Gastroesophageal sphincter (tissue), 4 donors: ENCODE results near the gene SLC25A40. TPM values are rescaled to one million over a fixed set of nuclear protein-coding genes. Genes with fewer than 3 reads are reported as not detected.

Experiments used
- ATAC-seq: fragments of 150-250 bp; one replicate; pipeline ENCODE4 v1.9.1; 2016; ENCODE audit warnings: mild to moderate bottlenecking, moderate library complexity
- H3K27ac ChIP-seq, 4 donors: fragments of 200-600 bp; sonication (generic) in 3 of 4; 1 replicate in 3 of 4; 2 replicates in 1 of 4; pipeline ENCODE4 v1.5.1; 2016 to 2019
- H3K27me3 ChIP-seq: fragments of 200-600 bp; sonication (generic); one replicate; pipeline ENCODE4 v1.5.1; 2019
- H3K36me3 ChIP-seq, 2 donors: fragments of 200-600 bp; sonication (generic); one replicate each; pipeline ENCODE4 v1.5.1; 2019; ENCODE audit warnings: control low read depth in 1 of 2
- H3K4me1 ChIP-seq, 3 donors: fragments of 200-600 bp; sonication (generic); 1 replicate in 2 of 3; 2 replicates in 1 of 3; pipeline ENCODE4 v1.5.1; 2016 to 2019; ENCODE audit warnings: control low read depth in 2 of 3
- H3K4me3 ChIP-seq, 2 donors: fragments of 200-600 bp; sonication (generic); one replicate each; pipeline ENCODE4 v1.5.1; 2019; ENCODE audit warnings: mild to moderate bottlenecking in 1 of 2, moderate library complexity in 1 of 2
- H3K9me3 ChIP-seq, 3 donors: fragments of 200-600 bp; sonication (generic); one replicate each; pipeline ENCODE4 v1.5.1; 2017 to 2019; ENCODE audit warnings: control low read depth in 2 of 3
- EP300 ChIP-seq: sonication (generic); formaldehyde crosslinking; IDR thresholded peaks from one replicate; pipeline ENCODE4 v1.6.1; 2017; ENCODE audit warnings: antibody characterized with exemption, mild to moderate bottlenecking
- POLR2A ChIP-seq, 2 donors: fragments of 450-650 bp; IDR thresholded peaks; one replicate each; pipeline ENCODE4 v1.6.1; 2017; ENCODE audit warnings: antibody characterized with exemption in 2 of 2, mild to moderate bottlenecking in 2 of 2, moderate library complexity in 1 of 2
- POLR2AphosphoS5 ChIP-seq: sonication (generic); formaldehyde crosslinking; IDR thresholded peaks from one replicate; pipeline ENCODE4 v1.6.1; 2017; ENCODE audit warnings: antibody characterized with exemption
- WGBS, 2 donors: methylation state at CpG; one replicate each; pipeline ENCODE4 v1.1.5; 2018; ENCODE audit warnings: low coverage in 1 of 2; 5-methylcytosine and 5-hydroxymethylcytosine counted together
- total RNA-seq, 4 donors: library from RNA; depleted of rRNA; stranded (reverse); fragments of >200 nt; gene quantifications; one replicate each; pipeline ENCODE4 v1.1.0, GENCODE V29; 2016
- TF ChIP-seq, protein P1 (sequence below), 4 experiments: fragments of 200-600 bp in 2 of 4; fragments of 450-650 bp in 2 of 4; sonication (generic) in 1 of 4; IDR thresholded peaks; one replicate each; pipeline ENCODE4 v1.5.1; 2017 to 2019; ENCODE audit warnings: antibody characterized with exemption in 4 of 4, mild to moderate bottlenecking in 2 of 4, moderate library complexity in 2 of 4

SLC25A40 gene
- total RNA-seq, 4 donors from 2014 or later, result 7.8 to 14.0 (median 9.5) TPM

DNA sequence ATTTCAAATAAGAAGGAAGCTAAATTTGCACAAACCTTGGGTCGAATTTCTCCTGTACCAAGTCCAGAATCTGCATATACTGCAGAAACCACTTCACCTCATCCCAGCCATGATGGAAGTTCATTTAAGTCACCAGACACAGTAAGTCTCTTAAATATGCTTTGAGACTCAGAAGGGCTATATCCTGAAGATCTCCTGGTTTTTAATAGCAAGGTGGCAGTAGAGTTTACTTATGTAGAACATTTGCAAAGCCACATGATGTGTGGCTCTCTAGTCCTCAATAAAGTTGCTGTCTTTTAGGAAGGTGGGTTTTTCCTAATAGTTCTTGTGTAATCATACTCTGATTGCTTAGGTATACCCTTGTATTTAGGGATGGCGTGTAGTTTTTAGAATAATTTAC is 8.9 kb upstream of the SLC25A40 start:
- Histone ChIP-seq H3K9me3 (no peaks in the 10 kb centered on the region), H3K4me1 (no peaks in the 10 kb centered on the region), H3K4me3 (no peak overlapping the region), H3K27ac (no peak overlapping the region), H3K27me3 (no peaks in the 10 kb centered on the region), H3K36me3 (peaks cover 0 to 12% of the 10 kb centered on the region in 2 donors)
- no peak for ATAC-seq
- TF ChIP-seq, protein P1, sequence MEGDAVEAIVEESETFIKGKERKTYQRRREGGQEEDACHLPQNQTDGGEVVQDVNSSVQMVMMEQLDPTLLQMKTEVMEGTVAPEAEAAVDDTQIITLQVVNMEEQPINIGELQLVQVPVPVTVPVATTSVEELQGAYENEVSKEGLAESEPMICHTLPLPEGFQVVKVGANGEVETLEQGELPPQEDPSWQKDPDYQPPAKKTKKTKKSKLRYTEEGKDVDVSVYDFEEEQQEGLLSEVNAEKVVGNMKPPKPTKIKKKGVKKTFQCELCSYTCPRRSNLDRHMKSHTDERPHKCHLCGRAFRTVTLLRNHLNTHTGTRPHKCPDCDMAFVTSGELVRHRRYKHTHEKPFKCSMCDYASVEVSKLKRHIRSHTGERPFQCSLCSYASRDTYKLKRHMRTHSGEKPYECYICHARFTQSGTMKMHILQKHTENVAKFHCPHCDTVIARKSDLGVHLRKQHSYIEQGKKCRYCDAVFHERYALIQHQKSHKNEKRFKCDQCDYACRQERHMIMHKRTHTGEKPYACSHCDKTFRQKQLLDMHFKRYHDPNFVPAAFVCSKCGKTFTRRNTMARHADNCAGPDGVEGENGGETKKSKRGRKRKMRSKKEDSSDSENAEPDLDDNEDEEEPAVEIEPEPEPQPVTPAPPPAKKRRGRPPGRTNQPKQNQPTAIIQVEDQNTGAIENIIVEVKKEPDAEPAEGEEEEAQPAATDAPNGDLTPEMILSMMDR (IDR thresholded peaks at IDR 0.05), result no peak
- TF ChIP-seq POLR2AphosphoS5 (no peak), POLR2A (IDR thresholded peaks at IDR 0.05) (no peak), EP300 (no peak)
- 78 to 95% methylated on average over 2 of the region's 2 CpGs for WGBS, 2 donors

DNA sequence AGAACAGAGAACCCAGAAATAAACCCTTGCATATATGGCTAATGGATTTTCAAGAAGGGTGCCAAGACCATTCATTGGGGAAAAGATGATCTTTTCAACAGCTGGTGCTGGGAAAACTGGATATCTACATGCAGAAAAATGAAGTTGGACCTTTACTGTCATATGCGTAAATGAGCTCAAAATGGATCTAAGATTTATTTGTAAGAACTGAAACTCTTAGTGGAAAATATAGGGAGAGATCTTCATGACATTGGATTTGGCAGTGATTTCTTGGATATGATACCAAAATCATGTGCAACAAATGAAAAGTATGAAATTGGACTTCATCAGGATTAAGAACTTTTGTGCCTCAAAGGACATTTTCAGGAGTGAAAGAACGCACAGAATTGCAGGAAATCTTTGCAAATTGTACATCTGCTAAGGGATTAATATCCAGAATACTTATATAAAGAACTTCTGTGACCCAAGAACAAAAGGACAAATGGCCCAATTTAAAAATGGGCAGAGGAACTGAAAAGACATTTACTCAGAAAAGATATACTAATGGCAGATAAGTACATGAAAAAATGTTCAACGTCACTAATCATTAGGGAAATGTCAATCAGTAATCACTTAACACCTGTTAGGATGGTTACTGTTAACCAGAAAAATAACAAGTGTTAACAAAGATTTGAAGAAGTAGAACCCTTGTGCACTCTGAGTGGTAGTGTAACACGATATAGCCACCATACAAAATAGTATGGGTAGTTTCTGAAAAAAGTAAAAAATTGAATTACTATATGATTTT is 6.2 kb upstream of the SLC25A40 start:
- TF ChIP-seq EP300, result no peak
- no peak overlapping the region for H3K4me3 ChIP-seq
- H3K27me3 ChIP-seq, result no peaks in the 10 kb centered on the region
- 88 to 92% methylated on average over 4 of the region's 4 CpGs for WGBS, 2 donors
- peaks cover 0 to under 1% of the 10 kb centered on the region in 2 donors for H3K36me3 ChIP-seq
- no peak overlapping the region for H3K27ac ChIP-seq
- H3K4me1 ChIP-seq, result peaks cover 0 to 13% (median 0%) of the 10 kb centered on the region in 3 donors
- no peak for ATAC-seq
- no peaks in the 10 kb centered on the region for H3K9me3 ChIP-seq

- no peak for TF ChIP-seq EP300
- no peak for TF ChIP-seq POLR2A (IDR thresholded peaks at IDR 0.05)
- TF ChIP-seq, protein P1 (IDR thresholded peaks at IDR 0.05), result no peak
- TF ChIP-seq POLR2AphosphoS5, result no peak
- no peaks in the 10 kb centered on the region for H3K36me3 ChIP-seq
- H3K27ac ChIP-seq, result no peak overlapping the region
- WGBS, 2 donors, result 39 to 65% methylated on average over 3 of the region's 3 CpGs
- no peaks in the 10 kb centered on the region for H3K9me3 ChIP-seq
- peaks cover 0 to 32% (median 0%) of the 10 kb centered on the region in 3 donors for H3K4me1 ChIP-seq
- no peak overlapping the region for H3K4me3 ChIP-seq
- H3K27me3 ChIP-seq, result no peaks in the 10 kb centered on the region
- ATAC-seq, result no peak
These were observed 2.1 kb upstream of the SLC25A40 start for GRCh38 chr7:87878208-87878735.

DNA sequence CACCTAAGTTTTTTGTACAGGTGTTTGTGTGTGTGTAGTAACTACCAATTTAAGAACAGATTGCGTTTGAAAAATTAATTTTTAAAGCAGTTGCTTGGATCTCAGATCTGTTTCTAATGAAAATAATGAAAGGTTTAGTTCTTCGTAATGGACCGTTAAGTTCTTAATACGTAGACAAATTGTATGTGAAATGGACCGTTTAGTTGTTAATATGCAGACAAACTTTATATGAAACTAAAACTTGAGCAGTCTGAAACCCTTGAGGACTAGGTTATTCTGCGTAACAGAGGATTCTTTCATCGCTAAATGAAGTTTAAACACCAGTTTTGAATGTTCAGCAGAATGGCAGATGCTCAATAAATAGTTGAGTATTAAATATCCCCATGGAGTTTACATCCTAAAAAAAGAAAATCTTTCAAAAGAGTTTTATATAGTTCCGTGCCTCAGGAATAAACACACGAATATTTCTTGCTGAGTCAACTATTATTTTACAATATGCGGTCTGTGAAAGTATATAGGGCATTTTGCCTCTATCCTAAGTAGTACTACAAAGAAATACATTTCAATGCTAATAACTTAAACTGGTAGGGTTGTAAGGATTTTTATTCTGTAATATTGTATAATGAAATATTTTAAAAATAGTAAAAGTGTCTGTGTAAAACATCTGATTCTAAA is 1.3 kb upstream of the SLC25A40 start:
- Histone ChIP-seq H3K27ac (peak overlapping the region in 3 of 4 donors; percentile 84 to 95 (median 93)), H3K27me3 (no peaks in the 10 kb centered on the region), H3K9me3 (no peaks in the 10 kb centered on the region), H3K4me1 (peaks cover 0 to 32% (median 0%) of the 10 kb centered on the region in 3 donors), H3K36me3 (no peaks in the 10 kb centered on the region), H3K4me3 (peak overlapping the region; percentile 73 to 80)
- ATAC-seq, result no peak
- TF ChIP-seq POLR2AphosphoS5 (no peak), EP300 (no peak), POLR2A (IDR thresholded peaks at IDR 0.05) (no peak)
- TF ChIP-seq, protein P1 (IDR thresholded peaks at IDR 0.05), result no peak
- WGBS, 2 donors, result 3 to 5% methylated on average over 10 of the region's 10 CpGs

- H3K9me3 ChIP-seq, result no peaks in the 10 kb centered on the region
- 0% methylated on average over 3 to 9 of the region's 27 CpGs for WGBS, 2 donors
- H3K27ac ChIP-seq, result peak overlapping the region; percentile 64 to 95 (median 88)
- ATAC-seq, result peak; percentile 40
- no peak for TF ChIP-seq POLR2A (IDR thresholded peaks at IDR 0.05)
- TF ChIP-seq, protein P1 (IDR thresholded peaks at IDR 0.05), result no peak
- TF ChIP-seq POLR2AphosphoS5, result no peak
- no peak for TF ChIP-seq EP300
- no peaks in the 10 kb centered on the region for H3K36me3 ChIP-seq
- peak overlapping the region; percentile 73 to 80 for H3K4me3 ChIP-seq
- H3K4me1 ChIP-seq, result peaks cover 0 to 32% (median 0%) of the 10 kb centered on the region in 3 donors
- H3K27me3 ChIP-seq, result no peaks in the 10 kb centered on the region
These were observed 692 bp upstream of the SLC25A40 start for GRCh38 chr7:87876869-87877234.
